GM19438 (cell line): ENCODE results near the gene BDH2.

Experiments
- ATAC-seq: cut with Tn5 transposase; IDR thresholded peaks from one replicate; pipeline ENCODE4 v1.9.1; 2021; ENCODE audit warnings: low read depth; ENCODE audit not compliant: unreplicated experiment

Gene BDH2

GRCh38 chr4:103086551-103086950 lies 13.1 kb downstream of the BDH2 start:
- ATAC-seq, result no peak

GRCh38 chr4:103085555-103086196 lies 14.0 kb downstream of the BDH2 start:
- ATAC-seq, result no peak

- ATAC-seq, result no peak
Measured at GRCh38 chr4:103079621-103080020, 20.0 kb downstream of the BDH2 start.

GRCh38 chr4:103076747-103077347 lies 22.8 kb downstream of the BDH2 start, which contains the start of gene SLC9B2:
SLC9B2 (minus strand) TSS chr4:103076761; CDS start chr4:103067550, 9,211 bp downstream.
- peak; percentile 52 for ATAC-seq

- peak; percentile 55 for ATAC-seq
Measured at GRCh38 chr4:103075894-103076746, 23.5 kb downstream of the BDH2 start.

GRCh38 chr4:103075435-103075893 lies 24.2 kb downstream of the BDH2 start:
- ATAC-seq, result no peak

- peak; percentile 29 for ATAC-seq
Measured at GRCh38 chr4:103074744-103075434, 24.7 kb downstream of the BDH2 start.

GRCh38 chr4:103073792-103074438 lies 25.7 kb downstream of the BDH2 start:
- ATAC-seq, result no peak

GRCh38 chr4:103067841-103068547 lies 31.6 kb downstream of the BDH2 start:
- no peak for ATAC-seq

- ATAC-seq, result no peak
Measured at GRCh38 chr4:103060453-103061148, 39.0 kb downstream of the BDH2 start.

- no peak for ATAC-seq
Measured at GRCh38 chr4:103054030-103054429, 45.6 kb downstream of the BDH2 start.

GRCh38 chr4:103052779-103053178 lies 46.9 kb downstream of the BDH2 start:
- no peak for ATAC-seq

- ATAC-seq, result no peak
Measured at GRCh38 chr4:103052145-103052544, 47.5 kb downstream of the BDH2 start.

GRCh38 chr4:103050736-103051436 lies 48.7 kb downstream of the BDH2 start:
- ATAC-seq, result no peak

GRCh38 chr4:103046416-103047290 lies 53.0 kb downstream of the BDH2 start:
- ATAC-seq, result peak; percentile 81

- no peak for ATAC-seq
Measured at GRCh38 chr4:103044183-103044582, 55.5 kb downstream of the BDH2 start.

GRCh38 chr4:103036169-103036568 lies 63.5 kb downstream of the BDH2 start:
- no peak for ATAC-seq
